GM21717 (cell line): ENCODE data around the gene FRMD4B.

Experiments
- ATAC-seq: cut with Tn5 transposase; IDR thresholded peaks from one replicate; pipeline ENCODE4 v1.9.1; 2021; ENCODE audit warnings: mild to moderate bottlenecking, moderate library complexity; ENCODE audit not compliant: unreplicated experiment

Gene FRMD4B

DNA sequence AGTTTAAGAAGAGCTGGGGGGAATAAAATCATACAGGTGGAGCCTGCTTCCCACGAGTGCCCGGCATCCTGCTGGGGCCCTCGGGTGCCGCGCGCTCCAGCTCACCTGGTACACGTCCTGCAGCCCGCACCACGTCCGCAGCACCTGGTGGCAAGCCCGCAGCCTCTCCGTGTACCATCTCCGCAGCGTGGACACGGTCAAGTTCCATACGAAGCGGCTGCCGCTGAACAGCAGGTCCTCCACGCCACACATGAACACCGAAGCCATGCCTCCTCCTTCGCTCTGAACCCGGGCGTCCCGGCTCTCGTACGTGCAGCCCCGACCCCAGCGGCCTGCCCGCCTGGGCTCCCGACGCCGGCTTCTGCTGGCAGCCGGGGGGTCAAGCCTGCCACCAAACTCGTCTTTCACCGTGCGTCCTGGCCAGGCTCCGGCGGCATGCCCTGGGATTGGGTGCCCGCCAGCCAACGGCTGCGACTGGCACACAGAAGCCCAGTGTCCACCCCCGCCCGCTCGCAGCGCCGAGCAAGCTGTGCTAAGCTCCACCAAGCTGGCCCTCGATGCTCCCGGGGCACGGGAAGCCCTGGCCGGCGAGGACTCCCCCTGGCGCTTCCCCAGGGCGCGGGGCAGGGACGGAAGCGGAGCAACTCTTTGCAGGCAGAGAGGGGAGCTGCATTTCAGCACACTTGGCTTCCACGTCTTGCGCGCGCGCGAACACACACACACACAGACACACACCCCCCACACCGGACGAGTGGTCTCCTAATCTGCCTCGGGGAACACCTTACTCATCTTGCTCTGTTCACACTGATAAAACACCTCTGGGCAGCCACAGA, at the start of gene FRMD4B:
FRMD4B (minus strand) TSS at position 366 of the 833 bp plus-strand sequence; CDS start at position 267, 99 bp downstream.
- ATAC-seq, result no peak

DNA sequence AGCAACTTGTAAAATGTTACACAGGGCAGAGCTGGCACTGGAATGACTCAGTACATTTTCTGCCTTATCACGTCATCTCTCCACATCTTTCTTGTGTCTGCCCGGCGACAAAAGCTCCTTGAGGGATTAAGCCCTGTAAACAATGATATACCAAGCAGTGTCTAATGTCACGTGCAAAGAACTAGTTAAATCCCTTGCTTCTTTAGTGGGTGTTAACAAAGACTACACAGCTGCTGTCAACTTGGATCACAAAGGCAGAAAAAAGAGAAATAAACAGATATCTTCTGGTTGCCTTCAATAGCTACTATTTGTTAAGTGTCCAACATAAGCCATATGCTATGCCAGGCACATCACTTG, 48.1 kb upstream of the FRMD4B start:
- peak; percentile 42 for ATAC-seq

DNA sequence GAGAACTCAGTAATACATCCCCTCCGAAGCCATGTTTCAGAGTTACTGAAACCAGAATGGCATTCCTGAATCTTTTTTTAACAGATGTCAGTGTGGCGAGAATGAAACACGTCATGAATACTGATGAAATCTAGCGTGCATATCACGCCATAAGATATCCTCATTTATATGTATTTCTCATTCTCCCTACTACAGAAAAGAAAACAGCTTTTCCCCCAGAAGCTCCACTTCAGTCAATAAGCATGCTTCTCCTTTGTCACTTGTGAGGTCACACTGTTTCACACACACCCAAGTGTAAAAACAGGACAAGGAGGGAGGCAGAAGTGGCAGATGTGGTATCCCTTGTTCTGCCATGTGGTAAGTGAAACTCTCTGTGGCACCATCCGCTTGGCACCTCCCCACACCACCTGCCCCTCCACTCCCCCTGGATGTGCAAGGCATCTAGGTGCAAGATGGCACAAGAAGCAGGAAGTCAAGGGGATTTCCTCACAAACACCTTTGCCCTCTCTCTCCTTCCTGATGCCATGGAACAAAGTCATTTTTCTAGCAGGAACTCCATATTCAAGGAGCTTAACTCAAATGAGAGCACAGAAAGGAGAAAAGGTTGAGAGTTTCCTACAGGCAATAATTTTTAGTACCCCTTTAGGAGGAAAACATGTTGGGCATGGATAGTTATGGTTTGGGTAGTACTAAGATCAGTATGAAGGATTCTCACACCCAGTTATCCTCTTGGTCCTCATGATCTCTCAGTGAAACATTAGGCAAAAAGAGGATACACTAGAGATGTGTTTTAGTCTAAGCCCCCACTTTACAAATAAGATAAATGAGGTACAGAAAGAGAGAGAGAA, 47.5 kb upstream of the FRMD4B start:
- ATAC-seq, result no peak

DNA sequence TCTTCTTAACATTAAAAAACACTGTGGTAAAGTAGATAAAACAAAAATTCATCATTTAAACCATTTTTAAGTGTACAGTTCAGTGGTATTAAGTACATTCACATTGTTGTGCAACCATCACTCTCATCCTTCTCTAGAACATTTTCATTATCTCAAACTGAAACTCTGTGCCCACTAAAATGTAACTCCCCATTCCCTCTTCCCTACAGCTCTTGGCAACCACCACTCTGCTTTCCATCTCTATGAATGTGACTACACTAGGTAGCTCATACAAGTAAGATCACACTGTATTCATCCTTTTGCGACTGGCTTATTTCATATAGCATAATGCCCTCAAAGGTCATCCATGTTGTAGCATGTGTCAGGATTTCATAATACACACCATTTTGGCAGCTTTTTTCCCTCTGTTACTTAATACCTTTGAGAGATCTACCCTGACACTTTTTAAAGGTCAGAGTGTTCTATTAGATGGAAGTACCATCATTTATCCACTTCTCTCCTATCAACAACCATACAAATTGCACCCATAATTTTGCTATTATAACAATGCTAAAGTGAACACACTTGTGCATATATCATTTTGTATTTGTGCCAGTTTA, 42.9 kb upstream of the FRMD4B start:
- no peak for ATAC-seq

DNA sequence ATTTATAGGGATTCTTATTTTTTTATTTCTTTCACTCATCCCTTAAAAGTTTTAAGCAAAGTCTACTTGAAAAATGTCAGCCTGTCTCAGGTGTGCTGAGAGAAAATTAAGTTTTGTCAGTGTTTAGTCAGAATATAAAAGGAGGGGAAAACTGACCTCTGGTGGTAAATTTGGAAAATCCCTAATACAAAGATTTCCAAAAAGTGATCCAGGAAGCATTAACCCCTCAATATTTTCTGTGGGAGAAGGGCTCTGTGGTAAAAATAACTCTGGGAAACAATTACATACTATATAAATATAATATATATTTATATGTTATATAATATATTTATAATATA, 41.0 kb upstream of the FRMD4B start:
- ATAC-seq, result no peak

DNA sequence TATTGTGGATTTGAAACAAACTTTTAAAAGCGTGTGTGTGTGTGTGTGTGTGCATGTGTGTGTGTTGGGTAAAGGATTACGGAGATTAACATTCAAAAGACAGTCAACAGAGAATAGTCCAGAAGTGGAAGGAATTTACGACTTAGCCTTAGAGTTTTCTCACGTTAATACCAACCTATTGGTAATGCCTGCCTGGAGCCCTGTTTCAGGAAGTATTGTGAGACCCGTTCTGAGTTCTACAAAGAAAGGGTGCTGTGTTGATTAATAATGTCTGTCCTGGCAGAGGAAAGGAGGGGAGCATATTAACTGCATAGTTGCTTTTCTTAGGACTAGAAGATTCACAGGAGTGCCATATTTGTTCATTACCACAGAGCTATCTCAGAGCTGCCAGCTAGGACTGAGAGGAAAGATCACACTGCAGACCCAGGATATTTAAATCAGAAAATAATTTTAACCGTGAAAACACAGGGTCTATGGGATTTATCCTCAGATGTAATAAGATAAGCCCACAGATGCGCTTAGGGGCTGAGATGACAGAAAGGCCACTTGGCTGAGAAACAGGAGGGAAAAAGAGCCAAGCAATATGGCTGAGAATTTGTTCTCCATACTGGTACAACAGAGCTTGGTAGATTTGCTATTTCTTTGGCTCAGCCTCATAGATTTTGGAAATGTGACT, 40.5 kb upstream of the FRMD4B start:
- no peak for ATAC-seq

DNA sequence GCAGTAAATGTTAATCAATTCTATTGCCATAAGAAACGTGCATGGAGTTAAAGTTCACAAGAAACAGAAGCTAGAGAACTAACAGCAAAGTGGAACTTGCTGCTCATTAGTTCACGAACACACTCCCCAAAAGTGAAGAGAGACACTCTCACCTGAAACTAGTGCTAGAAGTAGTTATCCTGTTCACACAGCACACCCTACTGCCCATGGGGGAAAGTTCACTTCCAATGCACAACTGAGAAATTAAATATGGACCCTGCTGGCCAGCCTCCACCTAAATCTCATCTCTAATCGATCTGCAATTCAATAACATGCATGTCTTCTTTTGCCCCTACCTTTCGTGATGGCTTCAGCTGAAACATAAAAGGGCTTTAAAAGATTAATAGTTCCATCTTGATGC, 39.4 kb upstream of the FRMD4B start:
- peak; percentile 87 for ATAC-seq

DNA sequence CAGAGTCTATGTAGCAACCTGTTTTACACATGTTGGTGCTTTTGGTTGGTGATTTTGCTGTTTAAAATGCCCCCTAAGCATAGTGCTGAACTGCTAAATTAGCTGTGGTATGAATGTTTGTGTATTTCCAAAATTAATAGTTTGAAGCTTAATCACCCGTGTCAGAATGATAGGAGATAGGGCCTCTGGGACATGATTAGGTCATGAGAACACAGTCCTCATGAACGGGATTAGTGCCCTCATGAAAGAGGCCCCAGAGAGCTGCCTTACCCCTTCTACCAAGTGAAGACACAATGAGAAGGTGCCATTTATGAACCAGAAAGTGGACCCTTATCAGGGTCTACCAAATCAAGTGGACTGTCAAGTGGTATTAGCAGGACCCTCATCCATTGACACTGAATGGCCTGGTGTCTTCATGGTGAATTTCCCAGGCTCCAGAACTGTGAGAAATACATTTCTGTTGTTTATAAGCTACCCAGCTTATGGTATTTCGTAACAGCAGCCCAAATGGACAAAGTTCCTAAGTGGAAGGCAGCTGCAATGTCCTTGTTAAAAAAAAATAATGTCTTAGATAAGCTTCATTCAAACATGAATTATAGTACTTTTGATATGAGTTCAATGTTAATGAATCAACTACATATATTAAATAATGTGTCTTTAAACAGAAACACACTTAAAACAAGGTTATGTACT, 37.7 kb upstream of the FRMD4B start:
- no peak for ATAC-seq

DNA sequence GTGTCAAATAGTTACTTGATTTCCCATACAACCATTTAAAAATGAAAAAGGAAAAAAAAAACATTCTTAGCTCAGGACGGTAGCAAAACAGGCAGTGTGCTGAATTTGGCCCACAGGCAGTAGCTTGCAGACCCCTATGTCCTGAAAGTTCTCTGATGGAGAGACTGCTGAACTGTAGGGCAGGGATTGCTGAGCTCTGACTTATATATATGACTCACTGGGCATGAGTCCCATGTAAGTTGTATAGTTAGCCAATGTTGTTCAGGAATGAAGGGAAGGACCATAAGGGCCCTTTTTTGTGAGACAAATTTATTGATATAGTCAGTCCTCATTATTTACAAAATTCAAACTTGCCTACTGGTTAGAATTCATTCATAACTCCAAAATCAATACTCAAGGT, 36.9 kb upstream of the FRMD4B start:
- ATAC-seq, result no peak

DNA sequence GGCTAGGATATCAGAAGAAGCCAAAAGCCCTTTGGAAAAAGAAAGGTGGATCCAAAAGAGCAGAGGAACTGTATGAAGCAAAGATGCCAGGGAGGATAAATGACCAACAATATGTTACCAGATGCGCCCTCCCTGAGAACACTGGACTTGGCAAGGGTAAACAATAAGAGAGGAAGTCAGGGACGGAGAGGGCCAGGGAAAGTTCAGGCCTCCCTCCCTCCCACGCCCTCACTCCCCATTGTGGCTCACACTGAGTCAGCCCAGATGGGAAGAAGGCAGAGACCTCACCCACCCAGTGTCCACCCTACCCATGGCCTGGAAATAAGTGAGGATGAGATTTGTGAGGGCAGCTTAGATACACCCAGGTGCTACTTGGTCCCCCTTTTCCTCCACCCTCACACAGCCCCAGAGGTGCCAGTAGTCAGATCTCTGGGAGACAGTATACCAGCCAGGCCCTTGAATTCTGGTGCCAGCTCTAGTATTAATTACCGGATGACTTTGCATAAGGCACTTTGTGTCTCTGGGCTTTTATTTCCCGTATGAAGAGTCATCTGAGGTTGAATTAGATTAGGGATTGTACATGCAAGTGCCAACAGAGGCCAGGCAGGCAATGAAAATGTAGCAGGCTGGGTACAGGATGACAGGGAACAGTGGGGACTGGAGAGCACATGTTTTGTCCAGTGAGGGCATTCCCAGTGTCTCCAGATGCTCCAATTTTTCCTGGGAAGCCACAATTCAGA, 35.1 kb upstream of the FRMD4B start:
- ATAC-seq, result no peak

DNA sequence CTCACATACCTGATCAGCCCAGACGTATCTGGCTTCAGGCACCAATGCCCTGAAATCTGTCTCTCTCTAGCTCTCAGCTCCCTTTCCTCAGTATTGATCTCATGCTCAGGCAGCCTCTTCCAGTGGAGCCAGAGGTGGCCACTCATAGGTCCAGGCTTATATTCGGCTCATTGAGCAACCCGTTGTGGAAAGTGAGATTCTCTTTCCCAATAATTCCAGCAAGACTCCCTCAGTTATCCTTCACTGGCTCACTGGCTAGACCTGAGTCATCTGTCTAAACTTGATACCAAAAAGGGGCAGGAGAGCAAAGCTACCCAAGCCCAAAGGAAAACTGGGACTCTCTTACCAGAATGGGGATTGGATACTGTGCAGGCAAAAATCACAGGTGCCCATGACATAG, 33.4 kb upstream of the FRMD4B start:
- no peak for ATAC-seq

DNA sequence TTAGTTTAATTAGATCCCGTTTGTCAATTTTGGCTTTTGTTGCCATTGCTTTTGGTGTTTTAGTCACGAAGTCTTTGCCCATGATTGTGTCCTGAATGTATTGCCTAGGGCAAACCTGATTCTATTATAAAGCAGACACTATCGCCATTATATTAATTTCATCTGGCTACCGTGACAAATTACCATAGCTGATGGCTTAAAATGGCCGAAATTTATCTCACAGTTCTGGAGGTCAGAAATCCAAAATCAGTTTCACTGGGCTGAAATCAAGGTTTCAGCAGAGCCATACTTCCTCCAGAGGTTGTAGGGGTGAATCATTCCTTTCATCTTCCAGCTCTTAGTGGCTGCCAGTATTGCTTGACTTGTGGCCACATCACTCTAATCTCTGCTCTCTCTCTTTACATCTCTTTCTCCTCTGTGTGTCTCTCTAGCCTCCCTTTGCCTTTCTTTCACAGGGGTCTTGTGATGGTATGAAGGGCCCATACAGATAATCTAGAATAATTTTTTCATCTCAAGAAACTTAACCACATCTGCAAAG, 31.7 kb upstream of the FRMD4B start:
- no peak for ATAC-seq

DNA sequence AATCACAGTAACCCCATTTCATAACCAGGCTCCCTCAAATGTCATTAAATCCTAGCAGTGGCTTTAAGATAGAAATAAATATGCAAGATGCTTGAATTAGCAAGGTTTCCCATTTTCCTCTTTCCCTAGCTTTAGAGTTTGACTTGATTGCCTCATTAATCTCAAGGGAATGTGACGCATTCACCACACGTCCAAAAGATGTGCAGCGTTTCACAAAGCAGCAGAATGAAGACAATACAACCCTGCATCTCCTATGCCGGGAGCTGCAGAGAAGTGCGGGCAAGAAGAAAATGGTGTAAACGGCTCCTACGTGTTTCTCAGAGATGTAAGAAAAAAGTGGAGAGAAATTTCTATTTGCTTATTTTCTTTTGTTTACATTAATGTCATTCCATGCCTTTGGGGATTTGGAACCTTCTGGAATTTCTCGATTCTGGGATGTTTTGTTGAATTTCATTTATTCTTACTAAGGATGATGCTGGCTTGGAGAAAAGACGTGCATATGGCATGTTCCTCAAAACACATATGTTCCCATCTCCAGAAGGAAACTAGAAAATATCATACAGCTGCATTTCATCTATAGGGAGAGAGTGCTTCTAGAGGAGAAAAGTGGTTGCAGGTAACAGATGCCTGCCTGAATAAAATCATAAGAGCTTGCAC, 27.8 kb upstream of the FRMD4B start:
- ATAC-seq, result no peak

DNA sequence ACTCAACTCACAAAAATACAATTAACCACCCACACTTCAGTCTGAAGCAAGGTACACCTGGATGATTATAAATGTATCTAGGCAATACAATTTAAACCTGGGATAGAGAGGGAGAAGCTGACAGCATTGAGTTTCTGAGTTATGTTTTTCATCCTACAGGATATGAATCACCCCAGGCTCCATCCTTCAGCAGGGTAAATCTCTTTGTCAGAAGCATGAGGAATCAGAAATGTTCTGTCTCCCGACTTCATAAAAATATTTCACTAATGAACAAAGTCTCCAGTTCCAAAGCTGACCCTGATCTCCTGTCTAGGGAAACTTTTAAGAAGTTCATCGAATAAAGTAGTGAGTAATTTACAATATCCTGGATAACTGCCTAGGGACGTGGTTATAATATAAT, 25.5 kb upstream of the FRMD4B start:
- no peak for ATAC-seq

DNA sequence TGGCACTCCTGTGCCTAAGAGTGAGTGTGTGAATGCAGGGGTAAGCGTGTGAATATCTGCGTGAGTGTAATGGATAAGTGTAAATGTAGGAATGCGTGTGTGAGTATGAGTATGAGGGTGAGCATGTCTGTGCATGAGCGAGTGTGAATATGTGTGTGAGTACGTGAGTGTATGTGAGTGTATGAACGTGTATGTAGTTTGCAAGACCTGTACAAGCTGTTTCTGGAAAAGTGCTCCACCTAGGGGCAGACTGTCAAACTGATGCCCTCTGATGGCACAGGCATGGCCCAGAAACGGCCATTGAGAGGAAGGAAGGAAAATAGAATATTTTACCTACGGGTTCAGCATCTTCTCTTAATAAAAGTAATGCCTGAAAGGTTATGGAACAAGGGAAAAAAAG, 24.4 kb upstream of the FRMD4B start:
- peak; percentile 98 for ATAC-seq

DNA sequence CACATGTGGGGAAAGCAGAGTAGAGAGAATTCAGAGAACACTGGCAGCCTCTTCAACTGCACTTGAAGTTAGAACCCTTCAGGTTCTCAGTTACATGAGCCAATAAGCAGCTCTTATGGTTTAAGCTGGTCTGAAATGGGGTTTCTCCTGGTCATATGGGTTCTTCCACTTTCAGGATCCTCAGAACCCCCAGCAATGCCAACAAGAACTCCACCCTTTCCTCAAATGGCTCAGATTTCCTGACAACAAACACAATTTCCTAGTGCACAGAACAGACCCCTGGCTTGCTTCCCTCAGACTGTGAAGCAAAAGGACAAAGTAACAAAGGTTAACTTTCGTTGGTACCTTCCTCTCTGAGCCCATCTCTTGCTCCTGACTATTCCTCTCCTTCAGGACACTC, 23.9 kb upstream of the FRMD4B start:
- ATAC-seq, result no peak

DNA sequence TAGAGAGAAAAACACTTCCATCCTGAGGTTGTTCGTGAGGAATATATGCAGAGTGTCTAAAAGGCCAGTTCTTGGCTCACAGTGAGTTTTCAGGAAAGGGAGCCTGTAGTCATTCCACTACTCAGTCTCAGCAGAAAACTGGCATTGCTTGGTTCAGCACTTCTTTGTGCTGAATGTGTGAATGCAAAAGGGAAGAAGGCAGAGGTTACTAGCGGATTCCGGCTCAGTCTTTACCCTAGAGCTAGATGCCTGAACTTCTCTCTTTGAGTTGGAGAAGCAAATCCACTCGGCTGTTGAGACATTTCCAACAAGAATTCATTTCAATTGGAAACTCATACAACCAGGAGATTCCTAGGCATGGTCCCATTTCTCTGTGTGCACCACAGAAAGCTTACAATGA, 23.1 kb upstream of the FRMD4B start:
- ATAC-seq, result no peak

DNA sequence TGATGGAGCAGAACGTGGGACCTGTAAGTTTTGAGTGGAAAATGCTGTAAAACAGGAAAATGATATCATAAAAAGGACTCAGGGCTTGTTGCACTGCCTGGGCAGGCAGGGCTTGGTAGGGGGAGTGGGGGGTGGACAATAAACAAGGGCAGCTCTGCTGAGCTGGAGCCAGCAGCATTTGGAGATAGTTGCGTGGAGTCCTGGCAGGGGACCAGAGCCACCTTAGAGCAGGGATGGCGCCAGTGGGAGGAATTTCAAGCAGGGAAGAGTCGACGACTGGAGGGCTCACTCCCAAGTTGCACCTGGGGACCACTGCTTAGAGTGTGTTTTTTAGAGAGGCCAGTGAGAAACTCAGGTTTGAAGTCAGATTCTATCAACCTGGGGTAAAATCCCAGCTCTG, 22.7 kb upstream of the FRMD4B start:
- ATAC-seq, result no peak

DNA sequence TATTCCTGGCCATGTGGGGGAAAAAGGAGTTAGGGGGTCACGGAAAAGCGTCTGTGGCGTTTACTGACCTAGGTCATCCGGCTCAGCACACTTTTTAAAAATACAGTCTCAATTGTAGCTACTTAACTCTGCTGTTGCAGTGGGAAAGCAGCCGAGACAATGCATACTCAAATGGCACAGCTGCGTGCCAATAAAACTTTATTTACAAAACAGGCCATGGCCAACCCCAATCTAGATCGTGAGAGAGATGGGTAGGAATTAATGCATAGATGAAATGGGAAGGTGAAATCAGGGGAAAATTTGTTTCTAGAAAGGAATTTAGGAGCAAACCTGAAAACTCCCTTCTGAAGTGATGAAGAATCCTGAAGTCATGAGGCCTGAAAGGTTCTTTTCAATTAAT, 22.0 kb upstream of the FRMD4B start:
- no peak for ATAC-seq
